HepG2 (cell line): ENCODE results near the gene ATP2C2. TPM values are rescaled to one million over a fixed set of nuclear protein-coding genes. Genes with fewer than 3 reads are reported as not detected.
A peak's percentile ranks its signal among the peaks of the same experiment; 100 is the strongest.

Source experiments
- ADNP ChIP-seq: sonication (generic); formaldehyde crosslinking; IDR thresholded peaks from 2 replicates; pipeline ENCODE4 v1.4.0; 2020; ENCODE audit warnings: missing genetic modification reagents
- AGO1 ChIP-seq: fragments of 200-400 bp; formaldehyde crosslinking; IDR thresholded peaks from 2 replicates; pipeline ENCODE4 v1.6.1; 2017; ENCODE audit warnings: mild to moderate bottlenecking, low read depth, low read length, moderate library complexity; ENCODE audit not compliant: poor library complexity, severe bottlenecking
- AHR ChIP-seq: IDR thresholded peaks from 2 replicates; pipeline ENCODE4 v1.6.1; 2018; ENCODE audit warnings: missing genetic modification reagents, missing compliant biosample characterization
- GMEB1 ChIP-seq: sonication (generic); formaldehyde crosslinking; IDR thresholded peaks from 2 replicates; pipeline ENCODE4 v1.5.1; 2020; ENCODE audit warnings: missing genetic modification reagents, mild to moderate bottlenecking, borderline replicate concordance
- RNF2 ChIP-seq: fragments of 450-650 bp; conservative IDR thresholded peaks from 2 replicates; pipeline ENCODE4 v1.6.1; 2016; ENCODE audit warnings: low read depth
- THYN1 ChIP-seq: sonication (generic); formaldehyde crosslinking; IDR thresholded peaks from 2 replicates; pipeline ENCODE4 v1.8.1; 2023; ENCODE audit warnings: low read depth, mild to moderate bottlenecking, moderate library complexity, missing genetic modification reagents, borderline replicate concordance
- ZNF775 ChIP-seq: sonication (generic); formaldehyde crosslinking; IDR thresholded peaks from 2 replicates; pipeline ENCODE4 v1.4.0; 2020; ENCODE audit warnings: missing genetic modification reagents, mild to moderate bottlenecking, moderate library complexity, borderline replicate concordance
- polyA plus RNA-seq, 8 experiments: library from polyadenylated mRNA; depleted of rRNA in 3 of 8; stranded (reverse) in 7 of 8; unstranded in 1 of 8; fragments of >200 nt; fragmentation: Illumina TruSeq in 4 of 8; extraction: Trizol in 4 of 8; gene quantifications; 2 replicates each; pipeline versions ENCODE4 v1.2.1 to v1.2.3, GENCODE V29; 2011 to 2016; ENCODE audit warnings: low read depth in 4 of 8, missing spikeins in 1 of 8, mixed read lengths in 1 of 8; ENCODE audit not compliant: insufficient read depth in 1 of 8
- total RNA-seq, 5 experiments: library from RNA; depleted of rRNA; stranded (reverse); fragments of >200 nt; fragmentation: Illumina TruSeq; extraction: Trizol; gene quantifications; 2 replicates each; pipeline ENCODE4 v1.2.3, GENCODE V29; 2016; ENCODE audit warnings: low read depth in 1 of 5
- TF ChIP-seq, protein P1 (sequence below): sonication (generic); formaldehyde crosslinking; conservative IDR thresholded peaks from 2 replicates; pipeline ENCODE4 v1.8.0; 2022; ENCODE audit warnings: low read depth, missing genetic modification reagents

ATP2C2 gene
- total and polyA plus RNA-seq, 2 of the 13 experiments (the other 11 are each of a cell fraction or from before 2014, with no cell fraction given) = 0.07 TPM; not detected in 1

GRCh38 chr16:84504420-84505248, 136.3 kb downstream of the ATP2C2 start, which contains the start of gene MEAK7 (continued):
- TF ChIP-seq GMEB1 (CRISPR knock-in tag) (peak; percentile 44; the same call in 1 of the 2 replicates), ZNF775 (CRISPR knock-in tag) (no peak), AGO1 (peak; percentile 75), AHR (CRISPR knock-in tag) (peak; percentile 54; the same call in 1 of the 2 replicates), ADNP (CRISPR knock-in tag) (no peak), RNF2 (no peak), THYN1 (no peak)
- TF ChIP-seq, protein P1, sequence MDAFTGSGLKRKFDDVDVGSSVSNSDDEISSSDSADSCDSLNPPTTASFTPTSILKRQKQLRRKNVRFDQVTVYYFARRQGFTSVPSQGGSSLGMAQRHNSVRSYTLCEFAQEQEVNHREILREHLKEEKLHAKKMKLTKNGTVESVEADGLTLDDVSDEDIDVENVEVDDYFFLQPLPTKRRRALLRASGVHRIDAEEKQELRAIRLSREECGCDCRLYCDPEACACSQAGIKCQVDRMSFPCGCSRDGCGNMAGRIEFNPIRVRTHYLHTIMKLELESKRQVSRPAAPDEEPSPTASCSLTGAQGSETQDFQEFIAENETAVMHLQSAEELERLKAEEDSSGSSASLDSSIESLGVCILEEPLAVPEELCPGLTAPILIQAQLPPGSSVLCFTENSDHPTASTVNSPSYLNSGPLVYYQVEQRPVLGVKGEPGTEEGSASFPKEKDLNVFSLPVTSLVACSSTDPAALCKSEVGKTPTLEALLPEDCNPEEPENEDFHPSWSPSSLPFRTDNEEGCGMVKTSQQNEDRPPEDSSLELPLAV (CRISPR knock-in tag) = no peak
